LNCAP (cell line): ENCODE data around the gene ABHD2.

Experiments used
- CTCF ChIP-seq: fragments of 450-650 bp; IDR thresholded peaks from 2 replicates; pipeline ENCODE4 v1.5.1; 2017; ENCODE audit warnings: mild to moderate bottlenecking

The ABHD2 gene

GRCh38 chr15:89113296-89114024 lies 25.2 kb downstream of the ABHD2 start:
- no peak for TF ChIP-seq CTCF

- TF ChIP-seq CTCF: no peak
These were observed 26.7 kb downstream of the ABHD2 start for GRCh38 chr15:89114990-89115389.

GRCh38 chr15:89115547-89115946 lies 27.3 kb downstream of the ABHD2 start:
- TF ChIP-seq CTCF: no peak

GRCh38 chr15:89116404-89116803 lies 28.1 kb downstream of the ABHD2 start:
- TF ChIP-seq CTCF: no peak

- TF ChIP-seq CTCF: no peak
These were observed 29.5 kb downstream of the ABHD2 start for GRCh38 chr15:89117790-89118189.

- TF ChIP-seq CTCF: no peak
These were observed 30.3 kb downstream of the ABHD2 start for GRCh38 chr15:89118481-89118989.

GRCh38 chr15:89119489-89120478 lies 31.5 kb downstream of the ABHD2 start:
- no peak for TF ChIP-seq CTCF
